ENCODE results near the gene ANKS1A.
A peak's percentile ranks its signal among the peaks of the same experiment; 100 is the strongest.

Gene ANKS1A

GRCh38 chr6:34900321-34901031 lies 11.4 kb downstream of the ANKS1A start:
- Mint-ChIP-seq H3K27ac (no peak overlapping the region), H3K9me3 (no peaks in the 10 kb centered on the region), H3K36me3 (no peaks in the 10 kb centered on the region), H3K4me1 (peaks cover 14% of the 10 kb centered on the region), H3K4me3 (no peak overlapping the region)
- ATAC-seq (no peak), DNase-seq (ENCODE audit: low spot score in 2 of 2) (no peak)

- Mint-ChIP-seq H3K36me3 (no peaks in the 10 kb centered on the region), H3K9me3 (no peaks in the 10 kb centered on the region), H3K4me3 (no peak overlapping the region), H3K27ac (no peak overlapping the region), H3K4me1 (peaks cover 20% of the 10 kb centered on the region)
- ATAC-seq (no peak), DNase-seq (ENCODE audit: low spot score in 2 of 2) (no peak)
Measured at GRCh38 chr6:34901930-34902329, 12.9 kb downstream of the ANKS1A start.

GRCh38 chr6:34904990-34905613 lies 16.0 kb downstream of the ANKS1A start:
- H3K4me1 Mint-ChIP-seq, result peaks cover 30% of the 10 kb centered on the region
- H3K36me3 Mint-ChIP-seq, result no peaks in the 10 kb centered on the region
- no peak for DNase-seq (ENCODE audit: low spot score in 2 of 2)
- H3K9me3 Mint-ChIP-seq, result no peaks in the 10 kb centered on the region
- ATAC-seq, result peak; percentile 77
- no peak overlapping the region for H3K4me3 Mint-ChIP-seq
- no peak overlapping the region for H3K27ac Mint-ChIP-seq

DNA sequence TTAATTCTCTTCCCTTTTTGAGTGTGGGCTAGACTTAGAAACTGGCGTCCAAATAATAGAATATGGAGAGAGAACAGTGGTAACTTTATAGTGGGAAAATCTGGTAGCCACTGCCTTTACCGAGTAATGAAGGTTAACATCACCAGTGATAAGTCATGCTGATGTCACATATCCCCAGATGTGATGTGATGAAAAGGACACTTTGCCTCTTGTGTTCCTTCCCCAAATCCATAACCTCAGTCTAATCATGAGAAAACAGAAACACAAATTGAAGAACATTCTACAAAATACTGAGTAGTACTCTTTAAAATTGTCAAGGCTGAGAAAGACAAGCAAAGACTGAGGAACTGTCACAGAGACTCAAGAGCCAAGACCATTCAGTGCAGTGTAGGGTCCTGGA lies 17.8 kb downstream of the ANKS1A start:
- DNase-seq (ENCODE audit: low spot score in 2 of 2) (no peak), ATAC-seq (no peak)
- no peaks in the 10 kb centered on the region for H3K36me3 Mint-ChIP-seq
- no peak overlapping the region for H3K27ac Mint-ChIP-seq
- H3K4me3 Mint-ChIP-seq, result no peak overlapping the region
- peaks cover 39% of the 10 kb centered on the region for H3K4me1 Mint-ChIP-seq
- no peaks in the 10 kb centered on the region for H3K9me3 Mint-ChIP-seq

- ATAC-seq (no peak), DNase-seq (ENCODE audit: low spot score in 2 of 2) (no peak)
- Mint-ChIP-seq H3K9me3 (no peaks in the 10 kb centered on the region), H3K4me1 (peaks cover 53% of the 10 kb centered on the region), H3K36me3 (peaks cover 8% of the 10 kb centered on the region), H3K4me3 (no peak overlapping the region), H3K27ac (no peak overlapping the region)
Measured at GRCh38 chr6:34908194-34908593, 19.1 kb downstream of the ANKS1A start.

- peaks cover 11% of the 10 kb centered on the region for H3K36me3 Mint-ChIP-seq
- DNase-seq (ENCODE audit: low spot score in 2 of 2) (no peak), ATAC-seq (no peak)
- H3K4me1 Mint-ChIP-seq, result peaks cover 55% of the 10 kb centered on the region
- no peak overlapping the region for H3K4me3 Mint-ChIP-seq
- no peaks in the 10 kb centered on the region for H3K9me3 Mint-ChIP-seq
- H3K27ac Mint-ChIP-seq, result no peak overlapping the region
Measured at GRCh38 chr6:34909320-34909883, 20.3 kb downstream of the ANKS1A start.

DNA sequence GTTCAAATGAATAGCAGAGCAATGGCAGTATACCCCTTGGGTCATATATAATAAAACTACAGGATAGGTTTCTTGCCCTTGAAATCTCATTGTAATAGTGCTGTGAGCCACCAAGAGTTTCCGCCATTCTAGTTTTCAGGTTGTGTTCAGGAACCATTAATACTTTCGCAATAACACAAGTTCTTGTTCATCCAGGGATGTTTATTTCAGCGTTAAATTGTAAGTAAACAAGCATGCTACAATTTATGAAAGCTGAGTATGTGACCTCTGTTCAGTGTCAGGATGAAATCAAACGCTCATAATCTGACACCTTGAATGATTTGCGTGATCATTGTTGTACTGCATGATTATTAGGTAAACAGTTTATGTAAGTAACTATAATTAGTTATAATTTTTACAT lies 22.8 kb downstream of the ANKS1A start:
- Mint-ChIP-seq H3K27ac (no peak overlapping the region), H3K9me3 (no peaks in the 10 kb centered on the region), H3K4me1 (peaks cover 39% of the 10 kb centered on the region), H3K4me3 (no peak overlapping the region), H3K36me3 (peaks cover 11% of the 10 kb centered on the region)
- ATAC-seq (no peak), DNase-seq (ENCODE audit: low spot score in 2 of 2) (no peak)

- peak overlapping the region; percentile 23 for H3K4me3 Mint-ChIP-seq
- DNase-seq (ENCODE audit: low spot score in 2 of 2), result peak in 1 of 2 donors; percentile 8
- peak overlapping the region; percentile 3 for H3K27ac Mint-ChIP-seq
- H3K4me1 Mint-ChIP-seq, result peaks cover 42% of the 10 kb centered on the region
- no peaks in the 10 kb centered on the region for H3K9me3 Mint-ChIP-seq
- H3K36me3 Mint-ChIP-seq, result peaks cover 11% of the 10 kb centered on the region
- peak; percentile 99 for ATAC-seq
Measured at GRCh38 chr6:34912715-34913464, 23.8 kb downstream of the ANKS1A start.

DNA sequence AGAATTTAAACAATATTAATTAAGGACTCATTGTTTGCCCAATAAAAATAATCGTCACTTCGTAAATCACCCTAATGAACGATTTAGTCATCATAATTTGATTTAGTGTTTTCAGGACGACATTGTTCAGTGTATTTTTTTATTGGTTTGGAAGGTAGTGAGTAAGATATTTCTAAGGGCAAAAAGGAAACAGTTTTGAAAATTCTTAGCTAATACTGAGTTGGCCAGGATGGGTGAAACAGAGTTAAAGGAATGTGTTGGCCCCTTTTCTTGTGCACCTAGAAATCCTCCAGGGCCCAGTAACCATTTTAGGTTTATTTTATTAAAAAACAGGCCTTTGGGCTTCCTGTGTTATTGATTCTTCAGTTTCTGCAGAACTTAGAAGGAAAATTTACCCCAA lies 25.3 kb downstream of the ANKS1A start:
- ATAC-seq, result no peak
- Mint-ChIP-seq H3K4me3 (no peak overlapping the region), H3K9me3 (no peaks in the 10 kb centered on the region), H3K27ac (no peak overlapping the region), H3K4me1 (peaks cover 37% of the 10 kb centered on the region), H3K36me3 (peaks cover 11% of the 10 kb centered on the region)
- DNase-seq (ENCODE audit: low spot score in 2 of 2), result no peak

DNA sequence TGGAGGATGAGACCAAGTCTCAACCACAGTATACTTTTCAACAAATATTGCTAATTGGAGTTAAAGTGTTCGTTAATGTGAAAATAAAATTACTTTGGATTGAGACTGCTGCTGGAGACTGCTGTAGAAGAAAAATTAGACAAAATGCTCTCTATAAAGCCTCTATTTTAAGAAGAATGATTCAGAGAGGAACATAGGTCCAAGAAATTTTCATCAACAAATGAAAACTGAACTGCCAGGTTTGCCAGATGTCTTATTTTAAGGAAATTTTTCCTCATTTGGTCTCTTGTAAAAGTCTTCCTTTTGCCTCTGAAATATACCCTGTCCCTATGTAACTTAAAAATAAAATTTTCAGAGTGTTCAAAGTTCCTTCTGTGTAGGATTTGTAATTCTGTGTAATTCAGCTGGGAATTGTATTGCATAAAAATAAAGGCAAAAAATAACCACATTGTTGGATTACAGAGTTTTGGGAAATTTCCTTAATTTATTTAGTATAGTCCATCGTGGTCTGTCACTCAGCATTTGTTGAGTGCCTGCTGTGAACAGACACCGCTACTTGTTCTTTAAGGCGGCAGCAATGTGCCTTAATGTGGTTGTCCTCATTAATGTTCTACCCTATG lies 27.4 kb downstream of the ANKS1A start:
- Mint-ChIP-seq H3K27ac (no peak overlapping the region), H3K4me3 (no peak overlapping the region), H3K4me1 (peaks cover 25% of the 10 kb centered on the region), H3K36me3 (peaks cover 11% of the 10 kb centered on the region), H3K9me3 (no peaks in the 10 kb centered on the region)
- ATAC-seq (no peak), DNase-seq (ENCODE audit: low spot score in 2 of 2) (no peak)

GRCh38 chr6:34917626-34918285 lies 28.7 kb downstream of the ANKS1A start:
- Mint-ChIP-seq H3K27ac (no peak overlapping the region), H3K9me3 (no peaks in the 10 kb centered on the region), H3K4me3 (no peak overlapping the region), H3K4me1 (peaks cover 12% of the 10 kb centered on the region), H3K36me3 (peaks cover 7% of the 10 kb centered on the region)
- DNase-seq (ENCODE audit: low spot score in 2 of 2) (no peak), ATAC-seq (no peak)

DNA sequence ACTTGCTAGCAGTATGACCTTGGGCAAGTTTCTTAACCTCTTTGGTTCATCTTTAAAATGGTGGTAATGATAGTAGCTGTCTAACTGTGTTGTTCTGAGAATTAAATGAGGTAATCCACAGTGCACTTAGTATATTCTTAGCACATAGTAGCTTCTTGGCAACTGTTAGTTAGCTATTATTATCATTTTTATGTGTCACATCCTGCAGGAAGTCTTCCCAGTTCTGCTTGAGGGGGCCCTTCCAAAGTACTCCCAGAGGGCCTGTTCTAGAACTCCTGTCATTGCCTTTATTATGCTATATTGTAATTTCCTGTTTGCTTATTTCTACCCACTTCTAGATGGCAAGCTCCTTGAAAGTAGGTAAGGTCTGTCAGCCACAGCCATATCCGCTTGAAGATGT lies 30.6 kb downstream of the ANKS1A start:
- no peaks in the 10 kb centered on the region for H3K36me3 Mint-ChIP-seq
- DNase-seq (ENCODE audit: low spot score in 2 of 2) (no peak), ATAC-seq (no peak)
- no peak overlapping the region for H3K27ac Mint-ChIP-seq
- peaks cover 6% of the 10 kb centered on the region for H3K4me1 Mint-ChIP-seq
- H3K4me3 Mint-ChIP-seq, result no peak overlapping the region
- no peaks in the 10 kb centered on the region for H3K9me3 Mint-ChIP-seq

DNA sequence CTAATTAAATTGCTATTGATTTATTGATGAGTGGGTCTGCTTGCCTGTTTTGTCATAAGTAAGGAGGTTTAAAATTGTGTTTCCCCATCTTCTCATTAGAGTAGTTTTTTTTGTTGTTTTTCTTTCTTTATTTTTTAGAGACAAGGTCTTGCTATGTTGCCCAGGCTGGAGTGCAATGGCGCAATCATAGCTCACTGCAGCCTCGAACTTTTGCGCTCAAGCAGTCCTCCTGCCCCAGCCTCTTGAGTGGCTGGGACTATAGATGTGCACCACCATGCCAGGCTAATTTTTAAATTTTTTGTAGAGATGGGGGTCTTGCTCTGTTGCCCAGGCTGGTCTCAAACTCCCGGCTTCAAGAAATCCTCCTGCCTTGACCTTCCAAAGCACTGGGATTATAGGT lies 31.0 kb downstream of the ANKS1A start:
- Mint-ChIP-seq H3K4me1 (peaks cover 6% of the 10 kb centered on the region), H3K9me3 (no peaks in the 10 kb centered on the region), H3K27ac (no peak overlapping the region), H3K4me3 (no peak overlapping the region), H3K36me3 (no peaks in the 10 kb centered on the region)
- no peak for ATAC-seq
- DNase-seq (ENCODE audit: low spot score in 2 of 2), result no peak

GRCh38 chr6:34922177-34922663 lies 33.2 kb downstream of the ANKS1A start:
- no peak overlapping the region for H3K27ac Mint-ChIP-seq
- ATAC-seq, result peak; percentile 55
- no peaks in the 10 kb centered on the region for H3K9me3 Mint-ChIP-seq
- no peak for DNase-seq (ENCODE audit: low spot score in 2 of 2)
- no peaks in the 10 kb centered on the region for H3K36me3 Mint-ChIP-seq
- peaks cover 6% of the 10 kb centered on the region for H3K4me1 Mint-ChIP-seq
- no peak overlapping the region for H3K4me3 Mint-ChIP-seq

All from stimulated activated effector memory CD8-positive, alpha-beta T cell treated with anti-CD3 and anti-CD28 coated beads, Interleukin-12 subunit alpha, Interleukin-12 subunit beta, amount 100 ng/mL, for 72 hours (primary cell).